GM12873 (cell line): Measurements from ENCODE around the gene RTEL1.

Source experiments
- CTCF ChIP-seq: IDR thresholded peaks from 2 replicates; pipeline ENCODE4 v1.5.1; 2012; ENCODE audit warnings: low read depth, mild to moderate bottlenecking, moderate library complexity, low read length, control low read depth; ENCODE audit not compliant: insufficient read depth; ENCODE audit errors: missing control alignments

Gene RTEL1

GRCh38 chr20:63733579-63734081 lies 75.5 kb downstream of the RTEL1 start:
- TF ChIP-seq CTCF: no peak

- TF ChIP-seq CTCF: no peak
Measured at GRCh38 chr20:63734111-63734945, 76.2 kb downstream of the RTEL1 start.

GRCh38 chr20:63734946-63735858 lies 77.1 kb downstream of the RTEL1 start:
- TF ChIP-seq CTCF: no peak

GRCh38 chr20:63735859-63736718 lies 78.0 kb downstream of the RTEL1 start, which contains the start of gene LIME1:
LIME1 (plus strand) TSS chr20:63736664; CDS start chr20:63737550, 886 bp downstream.
- TF ChIP-seq CTCF: peak; percentile 4

GRCh38 chr20:63736893-63737694 lies 79.0 kb downstream of the RTEL1 start:
- peak; percentile 10 for TF ChIP-seq CTCF

GRCh38 chr20:63737695-63737944 lies 79.5 kb downstream of the RTEL1 start:
- TF ChIP-seq CTCF: no peak
